Ammon's horn (tissue), 1 donor: ENCODE results near the gene LY6G5C.

Experiments used
- DNase-seq: peaks from one replicate; pipeline ENCODE4 v3.0.0-alpha.2; 2016; ENCODE audit warnings: low spot score

LY6G5C gene

DNA sequence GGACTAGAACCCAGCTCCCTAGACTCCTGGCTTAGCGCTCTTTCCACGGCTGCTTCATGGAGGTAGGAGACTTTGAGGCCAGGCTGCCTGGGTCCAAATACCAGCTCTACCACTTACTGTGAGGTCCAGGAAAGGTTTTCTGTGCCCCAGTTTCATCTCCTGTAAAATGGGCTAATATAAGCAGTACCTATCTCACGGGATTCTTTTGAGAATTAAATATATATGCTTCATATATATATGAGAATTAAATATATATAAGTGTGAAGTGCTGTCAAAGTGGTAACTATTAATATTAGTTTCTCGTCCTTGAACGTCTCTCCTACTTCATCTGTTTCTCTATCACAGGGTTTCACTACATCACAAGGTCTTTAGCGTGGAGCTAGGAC, 10.2 kb upstream of the LY6G5C start:
- DNase-seq: no peak

DNA sequence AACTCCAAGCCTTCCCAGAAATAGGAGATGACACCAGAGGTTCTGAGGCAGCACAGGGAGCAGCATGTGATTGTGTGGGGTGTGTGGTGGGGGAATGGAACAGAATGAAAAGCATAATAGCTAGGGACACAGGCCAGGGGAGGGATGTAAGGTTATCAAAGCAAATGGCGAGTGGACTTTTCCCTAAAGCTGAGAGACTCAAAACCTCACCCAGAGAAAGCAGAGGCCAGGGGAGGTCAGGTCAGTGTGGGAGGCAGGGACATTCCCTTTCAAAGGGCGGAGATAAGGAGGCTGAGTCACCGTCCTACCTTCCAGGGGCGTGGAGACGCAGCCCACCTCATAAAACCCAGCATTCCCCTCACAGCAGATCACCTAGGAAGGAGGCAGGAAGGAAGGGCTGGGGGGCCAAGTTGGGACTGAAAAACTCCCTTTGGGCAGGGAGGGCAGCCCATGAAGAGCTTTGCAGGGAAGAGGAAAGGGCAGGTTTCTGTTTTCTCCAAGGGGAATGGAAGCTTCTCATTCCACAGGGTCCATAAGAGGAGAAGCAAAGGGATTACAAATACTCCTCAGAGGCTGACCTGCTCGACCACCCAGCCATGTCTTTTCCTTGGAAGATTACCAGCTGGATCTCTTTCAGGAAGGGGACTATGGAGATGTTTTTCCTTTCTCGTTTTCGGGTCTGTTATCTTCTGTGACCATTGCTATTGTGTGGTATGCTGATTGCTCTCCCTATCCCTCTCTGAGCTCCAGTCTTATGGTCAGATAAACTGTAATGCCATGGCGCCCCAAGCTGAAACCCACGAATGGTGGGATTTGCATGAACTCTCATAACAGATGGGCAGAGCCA, 9.6 kb upstream of the LY6G5C start:
- no peak for DNase-seq

DNA sequence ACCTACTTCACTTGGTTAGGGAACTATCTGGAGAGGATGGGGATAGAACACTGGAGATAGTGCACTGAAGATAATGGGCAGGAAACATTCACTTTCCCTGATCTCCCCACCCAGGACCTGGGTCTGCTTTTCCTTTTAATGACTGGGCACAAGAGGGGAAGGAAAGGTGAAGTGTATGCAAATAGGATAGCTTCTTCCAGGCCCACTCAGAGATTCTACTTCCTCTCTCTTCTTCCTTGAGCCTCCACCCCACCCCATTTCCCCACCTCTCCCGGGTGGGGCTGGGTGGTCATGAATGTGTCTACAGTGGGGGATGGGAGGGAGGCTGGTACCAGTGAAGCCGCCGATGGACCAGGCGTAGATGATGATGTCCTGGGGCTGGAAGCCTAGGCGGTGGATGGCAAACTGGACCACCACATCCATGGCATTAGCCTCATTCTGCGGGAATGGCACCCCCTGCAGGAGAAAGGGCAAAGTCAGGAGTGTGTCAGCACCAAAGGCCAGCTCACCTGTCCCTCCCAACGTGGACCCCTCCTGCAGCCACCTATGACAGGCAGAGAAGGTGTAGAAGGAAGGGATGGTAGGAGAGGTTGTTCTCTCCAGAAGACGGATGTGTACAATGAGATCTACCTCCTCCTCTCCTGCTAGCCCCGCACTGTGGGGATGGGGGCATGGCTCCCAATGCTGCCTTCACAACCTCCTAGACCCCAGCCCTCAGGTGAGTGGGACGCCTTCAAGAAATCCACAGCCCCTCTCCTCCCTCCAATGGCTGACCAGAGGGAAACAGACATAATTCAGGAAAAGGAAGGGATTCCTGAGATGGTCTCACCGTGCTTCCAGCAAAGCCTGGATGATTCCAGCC, 8.6 kb upstream of the LY6G5C start:
- DNase-seq: no peak

DNA sequence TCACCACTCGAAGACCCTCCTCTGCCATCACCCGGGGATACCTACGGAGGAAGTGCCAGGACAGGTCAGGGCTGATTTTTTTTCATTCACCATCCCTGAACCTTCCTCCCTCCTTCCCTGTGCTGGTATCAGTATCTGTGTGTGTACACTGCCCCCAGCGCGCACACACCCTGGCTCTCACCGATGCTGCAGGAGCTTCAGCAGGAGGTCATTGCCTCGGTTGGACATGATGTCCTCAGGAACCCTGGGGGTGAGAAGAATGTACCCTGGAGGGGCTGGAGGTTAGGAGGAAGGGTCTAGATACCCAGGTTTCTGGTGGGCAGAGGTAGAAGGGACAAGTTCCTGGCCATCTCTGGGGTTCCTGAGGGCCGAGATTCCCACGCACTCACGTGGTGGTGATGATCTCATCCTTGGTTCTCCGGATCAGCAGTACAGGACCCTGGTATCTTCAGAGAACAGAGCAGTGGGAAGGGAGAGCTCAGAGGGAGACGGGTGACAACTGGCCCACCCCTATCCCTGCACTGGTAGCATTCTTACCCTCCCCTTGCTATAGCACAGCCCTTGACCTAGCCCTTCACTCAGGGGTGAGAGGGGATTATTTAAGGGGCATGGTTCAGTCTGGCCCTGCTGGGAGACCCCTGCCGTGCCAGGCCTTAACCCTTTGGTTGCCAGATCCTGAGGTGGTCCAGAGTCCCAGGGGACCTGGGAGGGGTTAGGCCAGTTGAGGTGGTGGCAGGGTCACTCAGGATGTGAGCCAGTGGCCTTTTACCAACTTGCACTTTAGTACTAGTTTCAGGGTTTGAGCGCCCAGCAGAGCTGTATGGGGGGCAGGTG, 7.2 kb upstream of the LY6G5C start:
- no peak for DNase-seq

DNA sequence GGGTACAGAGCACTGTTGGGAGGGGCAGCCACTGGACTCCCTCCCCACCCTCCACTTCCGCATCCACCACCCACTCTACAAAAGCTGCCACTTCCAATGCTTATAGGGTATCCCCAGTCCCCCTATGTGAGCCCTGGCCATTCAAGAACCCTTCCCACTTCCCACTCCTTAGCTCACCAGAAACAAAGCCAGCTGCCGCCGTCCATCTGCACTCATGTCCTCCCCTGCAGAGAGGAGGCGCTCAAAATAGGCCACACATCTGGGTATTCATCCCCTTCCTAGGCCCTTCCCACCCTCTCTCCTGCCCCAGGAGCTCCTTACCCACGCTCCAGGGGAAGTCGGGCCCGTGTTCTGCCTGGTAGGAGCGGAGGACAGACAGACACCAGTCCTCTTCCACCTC, 6.5 kb upstream of the LY6G5C start:
- no peak for DNase-seq

GRCh38 chr6:31686483-31686882, 5.6 kb upstream of the LY6G5C start:
- DNase-seq: no peak

- no peak for DNase-seq
Observed at GRCh38 chr6:31683591-31683990, 2.7 kb upstream of the LY6G5C start.

GRCh38 chr6:31681135-31681671, 336 bp upstream of the LY6G5C start:
- DNase-seq: peak; percentile 32

GRCh38 chr6:31677955-31678354, 2.9 kb downstream of the LY6G5C start:
- no peak for DNase-seq

DNA sequence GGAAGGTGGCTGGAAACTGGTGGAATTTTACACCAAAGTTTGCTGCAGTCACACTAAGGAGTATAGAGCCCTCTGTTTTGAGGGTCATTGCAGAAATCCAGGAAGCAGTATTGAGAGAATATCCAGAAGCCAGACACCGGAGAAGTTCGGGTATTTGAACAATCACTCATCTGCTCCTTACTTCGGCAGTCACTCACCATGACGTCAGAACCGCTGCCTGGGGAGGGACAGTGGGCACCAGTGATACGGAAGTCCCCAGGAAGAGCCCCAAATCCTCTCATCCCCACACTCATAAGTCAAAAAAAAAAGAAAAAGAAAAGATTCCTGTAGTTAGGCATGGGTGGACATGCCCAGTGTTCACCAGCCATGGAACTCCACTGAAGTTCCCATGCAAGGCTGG, 4.0 kb downstream of the LY6G5C start:
- no peak for DNase-seq

DNA sequence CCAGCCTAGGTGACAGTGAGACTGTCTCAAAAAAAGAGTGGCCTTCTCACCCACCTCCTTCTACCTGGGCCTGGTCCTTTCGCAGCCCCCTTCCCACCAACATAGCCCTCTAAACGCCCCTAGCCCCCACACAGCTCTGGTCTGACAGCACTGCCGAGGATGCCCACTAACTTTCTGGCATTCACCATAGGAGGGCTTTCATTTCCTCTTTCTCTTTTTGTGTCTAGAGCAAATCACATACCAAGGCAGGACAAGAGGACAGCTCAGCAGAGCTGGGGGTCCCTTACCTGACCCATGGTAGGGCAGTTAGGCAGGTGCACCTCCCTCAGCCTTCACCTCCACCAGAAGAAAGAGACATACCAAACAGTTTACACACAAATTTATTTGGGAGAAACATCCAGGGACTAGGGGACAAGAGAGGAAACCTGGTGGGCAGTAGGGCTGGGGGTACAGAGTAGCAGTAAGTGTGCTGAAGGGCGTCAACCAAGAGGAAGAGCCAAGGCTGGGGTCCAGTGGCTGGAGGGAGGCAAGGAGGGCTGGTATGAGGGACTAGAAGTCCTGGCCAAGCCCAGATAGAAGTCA, 4.5 kb downstream of the LY6G5C start:
- DNase-seq: no peak

GRCh38 chr6:31669676-31670075, 11.2 kb downstream of the LY6G5C start, which contains the start of gene LY6G5B:
Gene LY6G5B, plus strand, starts transcription at chr6:31669976. Its CDS starts 975 bp downstream, at chr6:31670951.
- no peak for DNase-seq

DNA sequence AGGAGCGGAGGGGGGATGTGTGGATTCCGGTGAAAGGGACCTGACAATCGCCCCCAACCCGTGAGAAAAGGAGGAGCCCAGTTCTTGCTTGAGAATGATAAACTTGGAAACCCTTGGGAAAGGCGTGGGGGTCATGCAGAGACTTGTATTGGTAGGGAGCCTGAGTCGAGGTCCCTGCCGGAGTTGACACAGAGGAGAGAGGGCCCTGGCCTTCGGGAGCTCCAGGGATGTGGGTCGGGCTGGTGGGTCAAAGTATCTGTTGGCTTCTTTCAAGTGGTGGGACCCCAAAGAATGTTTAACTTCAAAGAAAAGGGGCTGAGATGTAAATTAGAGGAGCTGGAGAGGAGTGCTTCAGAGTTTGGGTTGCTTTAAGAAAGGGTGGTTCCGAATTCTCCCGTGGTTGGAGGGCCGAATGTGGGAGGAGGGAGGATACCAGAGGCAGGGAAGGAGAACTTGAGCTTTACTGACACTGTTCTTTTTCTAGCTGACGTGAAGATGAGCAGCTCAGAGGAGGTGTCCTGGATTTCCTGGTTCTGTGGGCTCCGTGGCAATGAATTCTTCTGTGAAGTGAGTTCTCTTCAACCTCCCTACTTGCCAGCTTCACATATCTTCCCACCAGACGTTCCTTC, 14.4 kb downstream of the LY6G5C start:
- no peak for DNase-seq

- DNase-seq: peak; percentile 99
Observed at GRCh38 chr6:31665501-31666336, 15.1 kb downstream of the LY6G5C start, which contains the start of gene CSNK2B. Gene CSNK2B, plus strand, starts transcription at chr6:31666080. Its CDS starts 752 bp downstream, at chr6:31666832.

- DNase-seq: peak; percentile 98
Observed at GRCh38 chr6:31664790-31665500, 15.9 kb downstream of the LY6G5C start, which contains the start of gene GPANK1. Gene GPANK1, minus strand, starts transcription at chr6:31664997. Its CDS starts 519 bp downstream, at chr6:31664478.

GRCh38 chr6:31663961-31664789, 16.7 kb downstream of the LY6G5C start:
- DNase-seq: no peak

GRCh38 chr6:31663126-31663960, 17.5 kb downstream of the LY6G5C start:
- no peak for DNase-seq
